Heart left ventricle (tissue), 16 donors: ENCODE results near the gene UBE2C. TPM values are rescaled to one million over a fixed set of nuclear protein-coding genes. Genes with fewer than 3 reads are reported as not detected.

Experiments used
- ATAC-seq, 4 donors: fragments of 200-7000 bp; cut with Tn5 transposase; one replicate each; pipeline ENCODE4 v1.9.1; 2020 to 2022; ENCODE audit warnings: moderate library complexity in 4 of 4, mild to moderate bottlenecking in 3 of 4, moderate number of reproducible peaks in 1 of 4
- DNase-seq, 5 donors: peaks; one replicate each; pipeline ENCODE4 v3.0.0-alpha.2; 2020
- H3K27ac ChIP-seq, 12 donors: fragments of 200-600 bp; sonication (generic) in 4 of 12; one replicate each; pipeline versions ENCODE4 v1.5.0 to v1.8.0; 2016 to 2022; ENCODE audit warnings: mild to moderate bottlenecking in 2 of 12
- H3K27me3 ChIP-seq, 9 donors: fragments of 200-600 bp; sonication (generic) in 2 of 9; one replicate each; pipeline versions ENCODE4 v1.5.1 to v1.8.0; 2016 to 2022; ENCODE audit warnings: mild to moderate bottlenecking in 3 of 9
- H3K36me3 ChIP-seq, 9 donors: fragments of 200-600 bp; sonication (generic) in 2 of 9; one replicate each; pipeline versions ENCODE4 v1.5.0 to v1.8.0; 2018 to 2022; ENCODE audit warnings: mild to moderate bottlenecking in 2 of 9
- H3K4me1 ChIP-seq, 12 donors: fragments of 200-600 bp; sonication (generic) in 4 of 12; one replicate each; pipeline versions ENCODE4 v1.5.0 to v1.8.0; 2016 to 2022; ENCODE audit warnings: mild to moderate bottlenecking in 3 of 12
- H3K4me3 ChIP-seq, 12 donors: fragments of 200-600 bp; sonication (generic) in 4 of 12; one replicate each; pipeline versions ENCODE4 v1.5.0 to v1.8.0; 2017 to 2022; ENCODE audit warnings: mild to moderate bottlenecking in 9 of 12, moderate library complexity in 4 of 12
- H3K9me3 ChIP-seq, 12 donors: fragments of 200-600 bp; sonication (generic) in 4 of 12; one replicate each; pipeline versions ENCODE4 v1.5.0 to v1.8.0; 2016 to 2022; ENCODE audit warnings: mild to moderate bottlenecking in 1 of 12
- CTCF ChIP-seq, 12 donors: fragments of 200-600 bp; sonication (generic) in 4 of 12; IDR thresholded peaks; one replicate each; pipeline versions ENCODE4 v1.5.0 to v1.8.0; 2018 to 2022; ENCODE audit warnings: antibody characterized with exemption in 12 of 12, mild to moderate bottlenecking in 5 of 12
- POLR2A ChIP-seq, 2 donors: fragments of 450-650 bp; IDR thresholded peaks; one replicate each; pipeline ENCODE4 v1.6.1; 2017; ENCODE audit warnings: antibody characterized with exemption in 2 of 2, mild to moderate bottlenecking in 2 of 2, moderate library complexity in 2 of 2
- WGBS, 4 donors: extraction: QIAGEN DNeasy Blood & Tissue Kit in 2 of 4; methylation state at CpG; one replicate each; pipeline versions ENCODE4 v1.1.5 to v1.1.7; 2013 to 2018; 5-methylcytosine and 5-hydroxymethylcytosine counted together
- intact Hi-C, 10 donors: fragments of 100-400 bp; cut with DNase I; formaldehyde crosslinking; loops; one replicate each; pipeline versions ENCODE4 v1.11.1 to v1.14.2; 2022
- polyA plus RNA-seq, 2 donors: library from polyadenylated mRNA; stranded (reverse); fragments of 200-250 nt; gene quantifications; one replicate each; pipeline ENCODE4 v1.2.3, GENCODE V29; 2013
- total RNA-seq, 9 donors: library from RNA; depleted of rRNA in 2 of 9; stranded (reverse); fragments of >200 nt in 2 of 9; fragmentation: NEBNext Ultra II Directional in 3 of 9; extraction: Animal tissue kit (Norgen Biotek cat#: 25700) in 3 of 9; gene quantifications; one replicate each; pipeline versions ENCODE4 v1.1.0 to v1.2.4, GENCODE V29; 2016 to 2023
- donor health status: ischemic (EF 13 %, LVEDD 7.1; RV severe dilation, severe dysfunction).
- donor health status: healthy with polysubstance abuse.
- donor health status: DM: no; HTN: yes; CAD: no.
- donor health status: DM: no; HTN: no; CAD: no.
- donor health status: ischemic (EF 25% LVEDD 6.9; RV normal size, moderate dysfunction).
- donor health status: ischemic (EF 25% LVEDD 5.7; RV mildly dilated, moderate dysfunction).
- donor health status: healthy.
- donor health status: DM: yes; HTN: yes; CAD: no.
- donor health status: ischemic (EF 35%, LVEDD 5.7; RV mildly dilated, moderate dysfunction).
- donor health status: nonischemic (EF 11% LVEDD 7.7; RV severe dilation, severe dysfunction).
- donor health status: DM: yes; HTN: yes; CAD: no.
- donor health status: PGD.
- donor health status: ischemic (EF 29% LVEDD 5.4; RV normal size, mild dysfunction).
- donor health status: nonischemic (EF 23%, LVEDD 6.1; RV moderate dilation, normal function).

Gene UBE2C
- total and polyA plus RNA-seq, 11 donors: 0.32 to 16.9 (median 1.5) TPM; not detected in 5

GRCh38 chr20:45833030-45833882, 20.8 kb downstream of the UBE2C start, which contains the start of gene SNX21:
Gene SNX21 (plus strand): TSS chr20:45833799. CDS start chr20:45833920, 121 bp downstream.
- intact Hi-C loops: loop anchor here in 2 of 10 donors (10.0 kb wide), 1 partner anchor 102 kb away; the partner anchor contains the start of gene PCIF1 (in 2 of the 2)
- H3K4me1 ChIP-seq: peaks cover 0 to 53% (median 36%) of the 10 kb centered on the region in 12 donors
- peaks cover 0 to 17% (median 8%) of the 10 kb centered on the region in 9 donors for H3K36me3 ChIP-seq
- H3K27me3 ChIP-seq: no peaks in the 10 kb centered on the region
- WGBS, 4 donors: 4 to 10% (median 6%) methylated on average over 16 to 35 of the region's 35 CpGs
- ATAC-seq (peak; percentile 84 to 92 (median 88)), DNase-seq (peak; percentile 88 to 95 (median 92))
- TF ChIP-seq POLR2A (IDR thresholded peaks at IDR 0.05): peak in 1 of 2 donors; percentile 48
- no peak for TF ChIP-seq CTCF (IDR thresholded peaks at IDR 0.05)
- peak within 1 kb of the TSS; percentile 54 to 90 (median 73) for H3K4me3 ChIP-seq
- peak within 1 kb of the TSS; percentile 89 to 99 (median 95) for H3K27ac ChIP-seq
- no peaks in the 10 kb centered on the region for H3K9me3 ChIP-seq

DNA sequence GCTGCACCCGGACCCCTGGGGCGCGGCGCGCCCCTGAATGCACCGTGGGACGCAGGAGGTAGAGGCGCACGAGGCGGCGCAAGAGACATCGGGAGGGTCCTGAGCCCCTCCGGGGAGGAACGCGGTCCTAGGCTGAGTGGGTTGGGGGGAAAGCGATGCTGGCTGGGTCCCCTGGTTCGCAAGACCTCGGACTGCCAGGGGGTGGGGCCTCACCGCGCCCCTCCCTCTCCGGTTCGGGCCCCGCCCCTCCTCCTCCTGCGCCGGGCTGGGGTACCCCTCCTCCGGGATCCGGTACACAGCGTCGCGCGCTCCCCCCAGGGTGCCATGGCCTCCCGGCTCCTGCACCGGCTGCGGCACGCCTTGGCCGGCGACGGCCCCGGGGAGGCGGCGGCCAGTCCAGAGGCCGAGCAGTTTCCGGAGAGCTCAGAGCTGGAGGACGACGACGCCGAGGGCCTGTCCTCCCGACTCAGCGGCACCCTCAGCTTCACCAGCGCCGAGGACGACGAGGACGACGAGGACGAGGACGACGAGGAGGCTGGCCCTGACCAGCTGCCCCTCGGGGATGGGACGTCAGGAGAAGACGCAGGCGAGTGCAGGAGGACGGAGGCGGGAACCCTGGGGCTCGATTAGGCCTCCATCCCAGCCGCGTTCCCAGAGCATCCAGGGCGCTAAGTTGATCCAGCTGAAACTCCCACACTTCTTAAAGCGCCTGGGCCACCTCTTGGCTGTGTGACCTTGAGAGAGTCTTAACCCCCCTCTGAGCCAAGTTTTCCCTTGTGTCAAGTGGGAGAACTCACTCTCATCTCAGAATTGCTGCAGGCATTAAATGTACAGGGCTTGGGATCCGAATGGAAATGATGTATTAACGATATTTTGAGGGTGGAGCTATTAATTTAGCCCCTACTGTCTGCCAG, 21.7 kb downstream of the UBE2C start:
- peak overlapping the region; percentile 54 to 90 (median 73) for H3K4me3 ChIP-seq
- H3K36me3 ChIP-seq: peaks cover 0 to 26% (median 13%) of the 10 kb centered on the region in 9 donors
- ATAC-seq (peak; percentile 67 to 88 (median 84)), DNase-seq (peak; percentile 75 to 89 (median 83))
- TF ChIP-seq CTCF (IDR thresholded peaks at IDR 0.05): no peak
- TF ChIP-seq POLR2A (IDR thresholded peaks at IDR 0.05): peak in 1 of 2 donors; percentile 41
- H3K9me3 ChIP-seq: no peaks in the 10 kb centered on the region
- peaks cover 0 to 51% (median 34%) of the 10 kb centered on the region in 12 donors for H3K4me1 ChIP-seq
- 3 to 8% (median 3%) methylated on average over 25 to 71 of the region's 71 CpGs for WGBS, 4 donors
- no peaks in the 10 kb centered on the region for H3K27me3 ChIP-seq
- intact Hi-C loops: loop anchor here in 3 of 10 donors (2.0 to 10.0 kb wide), 2 partner anchors 57 to 101 kb away; partner anchors contain the start of genes PCIF1 (in 2 of the 3), CTSA (in 1 of the 3) and NEURL2 (in 1 of the 3)
- peak overlapping the region; percentile 89 to 99 (median 95) for H3K27ac ChIP-seq

DNA sequence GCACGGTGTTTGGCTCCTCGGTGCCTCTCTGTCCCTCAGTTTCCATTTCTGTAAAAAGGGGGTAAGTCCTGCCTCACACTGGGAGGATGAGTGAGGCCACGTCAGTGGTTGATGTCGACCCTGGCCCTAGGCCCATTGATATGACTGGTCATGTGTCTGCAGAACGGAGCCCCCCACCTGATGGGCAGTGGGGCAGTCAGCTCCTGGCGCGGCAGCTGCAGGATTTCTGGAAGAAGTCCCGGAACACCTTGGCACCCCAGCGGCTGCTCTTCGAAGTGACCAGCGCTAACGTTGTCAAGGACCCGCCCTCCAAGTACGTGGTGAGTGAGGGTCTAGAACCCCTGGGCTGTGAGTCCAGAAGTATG, 22.3 kb downstream of the UBE2C start:
- 53 to 66% (median 60%) methylated on average over 14 of the region's 14 CpGs for WGBS, 4 donors
- intact Hi-C loops: loop anchor here in 3 of 10 donors (2.0 to 10.0 kb wide), 2 partner anchors 56 to 100 kb away; partner anchors contain the start of genes PCIF1 (in 2 of the 3), CTSA (in 1 of the 3) and NEURL2 (in 1 of the 3)
- ATAC-seq (no peak), DNase-seq (peak in 1 of 5 donors; percentile 40)
- peak overlapping the region; percentile 54 to 90 (median 73) for H3K4me3 ChIP-seq
- H3K27me3 ChIP-seq: no peaks in the 10 kb centered on the region
- H3K36me3 ChIP-seq: peaks cover 0 to 32% (median 15%) of the 10 kb centered on the region in 9 donors
- H3K4me1 ChIP-seq: peaks cover 0 to 51% (median 34%) of the 10 kb centered on the region in 12 donors
- H3K9me3 ChIP-seq: no peaks in the 10 kb centered on the region
- no peak for TF ChIP-seq CTCF (IDR thresholded peaks at IDR 0.05)
- TF ChIP-seq POLR2A (IDR thresholded peaks at IDR 0.05): no peak
- peak overlapping the region; percentile 89 to 99 (median 95) for H3K27ac ChIP-seq
